ENCODE measurements around the gene LARP4B.
"Not testable (repeated sequence)": the region's sequence is repeated elsewhere in the genome, so short reads cannot be mapped to it uniquely, and the experiment has no call there.

Gene LARP4B

DNA sequence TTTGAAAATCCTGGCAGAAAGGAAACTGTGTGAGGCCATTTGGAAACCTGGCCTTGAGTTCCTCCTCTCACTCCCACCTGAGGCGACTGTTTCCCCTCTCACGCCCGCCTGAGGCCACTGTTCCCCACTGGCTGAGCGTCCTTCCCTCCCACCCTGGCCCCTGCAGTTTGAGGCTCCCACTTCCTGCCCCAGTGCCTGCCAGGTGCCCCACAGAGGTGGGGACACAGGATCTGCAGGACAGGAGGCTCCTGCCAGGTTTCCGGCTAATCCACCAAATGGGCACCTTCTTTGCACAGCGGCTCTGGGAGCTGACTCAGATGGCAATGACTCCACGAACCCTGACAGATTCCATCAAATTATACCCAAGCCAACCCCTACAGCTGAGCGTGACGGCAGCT, 24.3 kb upstream of the LARP4B start:
- no peak for DNase-seq

DNA sequence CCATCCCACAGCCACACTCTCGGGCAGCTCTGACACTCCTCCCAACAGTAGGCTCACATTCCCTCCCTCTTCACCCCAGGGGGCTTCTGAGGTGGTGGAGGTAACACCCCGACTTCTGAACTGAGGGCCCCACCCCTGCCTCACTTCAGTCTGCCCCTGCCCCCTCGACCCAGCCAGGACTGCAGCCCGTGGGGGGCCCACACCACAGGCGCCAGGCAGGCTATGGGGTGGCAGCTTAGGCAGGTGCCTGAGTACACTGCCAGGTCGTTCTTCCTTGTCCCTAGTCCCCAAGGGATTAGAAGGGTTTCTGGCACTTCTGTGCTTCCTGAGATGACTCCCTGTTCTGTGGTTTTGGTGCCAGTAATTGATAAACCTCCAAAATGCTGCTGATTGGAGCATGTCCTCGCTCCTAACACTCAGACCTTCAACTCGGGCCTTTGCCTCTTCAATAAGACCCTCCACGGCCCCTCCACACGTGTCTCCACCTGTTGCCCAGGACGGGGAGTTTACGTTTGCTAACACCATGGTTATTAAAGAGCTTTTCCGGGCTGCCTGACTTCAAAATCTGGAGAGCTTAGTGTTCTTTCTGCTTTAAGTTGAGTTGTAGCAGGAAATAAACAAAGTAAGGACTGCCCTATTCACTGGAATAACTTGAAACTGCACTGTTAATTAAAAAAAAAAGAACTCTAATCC, 23.8 kb upstream of the LARP4B start:
- DNase-seq: no peak

DNA sequence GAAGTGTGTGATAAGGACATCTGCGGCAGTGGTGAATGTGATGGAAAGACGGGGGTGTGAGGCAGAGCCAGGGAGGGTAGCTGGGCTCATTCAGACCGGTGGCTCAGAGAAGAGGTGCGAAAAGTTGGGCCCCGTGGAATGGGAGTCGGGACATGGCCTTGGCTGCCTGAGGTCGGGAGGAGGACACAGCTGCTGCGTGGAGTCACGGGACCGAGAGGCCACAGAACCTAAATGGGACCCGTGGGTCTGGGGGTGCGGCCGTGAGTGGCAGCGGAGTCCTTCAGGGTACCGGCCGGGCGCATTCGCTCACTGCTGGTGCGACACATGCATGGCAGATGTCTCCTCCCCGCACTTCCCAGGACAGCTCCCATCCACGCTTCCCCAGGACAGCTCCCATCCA, 22.9 kb upstream of the LARP4B start:
- no peak for DNase-seq

DNA sequence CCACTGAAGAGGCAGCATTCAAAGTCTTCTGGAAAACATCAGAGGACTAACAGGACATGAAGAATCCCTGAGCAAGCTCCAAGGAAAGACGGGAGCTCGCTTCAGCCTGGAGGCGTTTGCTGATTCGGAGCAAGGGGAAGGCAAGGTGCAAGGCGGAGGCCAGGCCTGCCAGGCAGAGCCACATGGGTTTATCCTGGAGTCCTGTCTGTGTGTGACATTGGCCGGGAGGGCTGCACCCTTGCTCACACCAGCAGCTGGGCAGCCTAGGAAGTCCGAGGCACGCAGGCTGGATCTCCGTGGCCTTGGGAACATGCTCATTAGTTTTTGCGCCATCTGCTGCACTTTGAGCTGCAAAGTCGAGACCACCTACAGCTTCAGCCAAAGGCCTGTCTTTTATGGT, 22.3 kb upstream of the LARP4B start:
- DNase-seq: no peak

DNA sequence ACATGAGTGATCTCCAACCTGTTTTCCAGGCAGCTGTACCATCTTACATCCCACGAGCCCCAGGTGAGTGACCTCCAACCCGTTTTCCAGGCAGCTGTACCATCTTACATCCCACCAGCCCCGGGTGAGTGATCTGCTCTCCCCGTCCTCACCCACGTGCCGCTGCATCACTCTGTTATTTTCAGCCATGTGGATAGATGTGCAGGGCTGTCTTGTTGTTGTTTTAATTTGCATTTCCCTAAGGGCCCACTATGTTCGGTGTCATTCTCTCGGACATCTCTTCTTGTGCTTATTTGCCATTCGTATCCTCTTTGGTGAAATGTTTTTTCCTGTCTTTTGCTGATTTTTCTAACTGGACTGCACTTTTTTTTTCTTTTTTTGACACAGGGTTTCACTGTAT, 17.9 kb upstream of the LARP4B start:
- no peak for DNase-seq

DNA sequence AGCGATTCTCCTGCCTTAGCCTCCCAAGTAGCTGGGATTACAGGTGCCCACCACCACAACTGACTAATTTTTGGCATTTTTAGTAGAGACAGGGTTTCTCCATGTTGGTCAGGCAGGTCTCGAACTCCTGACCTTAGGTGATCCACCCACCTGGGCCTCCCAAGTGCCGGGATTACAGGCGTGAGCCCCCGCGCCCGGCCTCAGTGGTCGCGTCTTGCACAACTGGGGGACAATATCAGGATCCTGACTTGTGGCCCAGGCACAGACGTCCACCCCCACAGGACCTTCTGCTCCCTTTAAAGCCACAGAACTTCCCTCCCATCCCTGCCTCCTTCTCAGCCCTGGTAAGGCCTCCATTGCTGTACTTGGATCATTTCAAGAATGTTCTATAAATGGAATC, 16.8 kb upstream of the LARP4B start:
- no peak for DNase-seq

DNA sequence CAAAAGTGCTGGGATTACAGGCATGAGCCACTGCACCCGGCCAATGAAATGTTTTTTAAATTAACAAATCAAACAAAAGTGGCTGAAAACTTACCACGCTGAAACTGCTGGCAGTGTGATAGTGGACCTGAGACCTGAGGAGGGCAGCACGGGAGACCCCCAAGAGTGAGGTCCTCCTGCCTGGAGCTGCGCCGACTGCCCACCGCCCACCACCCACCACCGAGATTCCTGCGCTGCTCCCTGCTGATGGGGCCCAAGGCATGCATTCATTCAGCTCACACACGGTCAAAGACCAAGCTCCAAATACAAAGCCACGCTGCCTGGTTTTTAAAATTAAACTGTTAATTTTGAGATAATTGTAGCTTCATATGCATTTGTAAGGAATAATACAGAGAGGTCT, 16.4 kb upstream of the LARP4B start:
- DNase-seq: no peak

DNA sequence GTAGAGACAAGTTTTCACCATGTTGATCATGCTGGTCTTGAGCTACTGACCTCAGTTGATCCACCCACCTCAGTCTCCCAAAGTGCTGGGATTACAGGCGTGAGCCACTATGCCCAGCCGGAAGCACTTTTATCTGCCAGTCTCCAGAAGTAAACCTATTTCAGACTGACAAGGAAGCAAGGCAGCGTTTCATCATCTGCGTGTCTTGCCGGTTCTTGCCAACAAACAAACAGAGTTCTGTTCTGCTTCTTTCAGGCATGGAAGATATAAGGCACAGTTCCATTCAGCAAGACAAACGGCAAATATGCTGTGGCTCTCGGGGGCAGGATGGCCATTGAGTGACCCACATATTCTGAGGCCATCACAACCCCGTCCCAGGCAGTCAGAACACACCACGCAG, 15.5 kb upstream of the LARP4B start:
- DNase-seq: no peak

DNA sequence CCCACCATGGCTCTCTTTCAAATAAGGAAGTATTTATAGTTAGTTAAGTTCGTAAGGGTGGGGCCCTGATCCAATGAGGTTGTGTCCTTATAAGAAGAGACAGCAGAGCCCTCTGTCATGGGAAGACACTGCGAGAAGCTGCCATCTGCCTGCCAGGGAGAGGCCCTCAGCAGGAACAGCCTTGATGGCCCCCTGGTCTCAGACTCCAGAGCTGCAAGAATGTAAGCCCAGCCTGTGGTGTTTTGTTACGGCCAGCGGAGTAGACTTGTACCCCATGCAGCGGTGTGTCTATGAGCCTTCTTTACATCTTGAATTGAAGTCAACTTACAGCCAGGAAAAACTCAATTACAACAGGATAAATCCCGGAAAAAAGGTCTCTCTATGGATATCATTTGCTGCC, 14.3 kb upstream of the LARP4B start:
- no peak for DNase-seq

DNA sequence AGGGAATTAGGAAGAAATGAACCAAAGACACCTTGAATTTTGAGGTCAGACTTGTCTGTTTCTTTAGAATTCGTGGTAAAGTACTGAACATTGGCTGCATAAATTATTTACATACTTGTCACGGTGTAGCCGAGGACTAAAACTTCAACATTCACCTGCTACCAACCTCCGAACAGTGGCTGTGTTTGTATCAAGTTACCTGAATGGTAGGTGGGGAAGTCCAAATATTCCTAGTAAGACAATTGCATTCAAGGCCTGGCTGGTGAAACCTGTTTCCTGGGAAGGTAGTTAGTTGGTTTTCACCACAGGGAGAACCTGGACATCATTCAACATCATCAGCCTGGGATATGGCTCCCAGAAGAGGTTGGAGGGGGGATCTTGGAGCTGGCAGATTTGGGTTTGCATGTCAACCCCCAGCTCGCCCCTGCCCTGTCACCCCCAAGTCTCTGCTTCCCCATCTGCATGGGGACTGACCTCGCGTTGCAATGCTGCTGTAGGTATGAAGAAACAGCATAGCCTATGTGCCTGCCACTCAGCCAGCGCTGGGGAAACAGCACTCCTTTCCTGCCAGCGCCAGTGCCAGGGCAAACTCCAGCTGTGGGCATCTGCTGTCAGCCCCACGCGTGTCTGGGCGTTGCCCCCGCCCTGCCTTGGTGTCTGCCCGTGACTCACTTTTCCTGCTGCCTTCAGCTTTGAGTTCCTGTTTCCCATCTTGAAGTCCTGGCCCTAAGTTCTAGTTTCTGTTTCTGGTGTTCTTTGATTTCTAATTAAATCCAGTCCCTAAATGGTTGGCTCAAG, 12.7 kb upstream of the LARP4B start:
- no peak for DNase-seq

DNA sequence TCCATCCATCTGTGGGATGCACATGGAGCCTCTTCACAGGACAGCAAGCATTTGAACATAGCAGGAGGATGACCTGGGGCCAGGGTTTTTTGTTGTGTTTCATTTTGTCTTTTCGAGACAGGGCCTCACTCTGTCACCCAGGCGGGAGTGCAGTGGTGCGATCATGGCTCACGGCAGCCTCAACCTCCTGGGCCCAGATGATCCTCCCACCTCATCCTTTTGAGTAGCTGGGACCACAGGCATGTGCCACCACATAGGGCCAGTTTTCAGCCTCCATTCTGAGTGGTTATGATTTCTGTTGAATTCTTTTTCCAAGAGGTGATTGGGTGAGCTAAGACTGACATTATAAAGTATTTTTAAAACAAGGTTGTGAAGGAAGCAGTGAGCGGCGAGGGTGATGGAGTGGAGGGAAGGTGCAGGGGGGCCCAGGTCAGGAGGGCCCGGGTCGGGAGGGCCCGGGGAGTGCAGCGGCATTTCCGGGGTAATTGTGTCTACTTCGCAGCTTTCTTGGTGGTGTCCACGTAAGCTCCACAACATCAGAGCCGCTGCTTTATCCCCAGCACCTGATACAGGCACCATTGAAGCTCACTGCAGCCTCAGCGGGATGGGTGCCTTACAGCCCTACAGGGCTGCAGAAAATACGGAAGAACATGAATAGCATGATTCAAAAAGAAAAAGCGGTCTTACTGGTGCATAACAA, 12.0 kb upstream of the LARP4B start:
- no peak for DNase-seq

DNA sequence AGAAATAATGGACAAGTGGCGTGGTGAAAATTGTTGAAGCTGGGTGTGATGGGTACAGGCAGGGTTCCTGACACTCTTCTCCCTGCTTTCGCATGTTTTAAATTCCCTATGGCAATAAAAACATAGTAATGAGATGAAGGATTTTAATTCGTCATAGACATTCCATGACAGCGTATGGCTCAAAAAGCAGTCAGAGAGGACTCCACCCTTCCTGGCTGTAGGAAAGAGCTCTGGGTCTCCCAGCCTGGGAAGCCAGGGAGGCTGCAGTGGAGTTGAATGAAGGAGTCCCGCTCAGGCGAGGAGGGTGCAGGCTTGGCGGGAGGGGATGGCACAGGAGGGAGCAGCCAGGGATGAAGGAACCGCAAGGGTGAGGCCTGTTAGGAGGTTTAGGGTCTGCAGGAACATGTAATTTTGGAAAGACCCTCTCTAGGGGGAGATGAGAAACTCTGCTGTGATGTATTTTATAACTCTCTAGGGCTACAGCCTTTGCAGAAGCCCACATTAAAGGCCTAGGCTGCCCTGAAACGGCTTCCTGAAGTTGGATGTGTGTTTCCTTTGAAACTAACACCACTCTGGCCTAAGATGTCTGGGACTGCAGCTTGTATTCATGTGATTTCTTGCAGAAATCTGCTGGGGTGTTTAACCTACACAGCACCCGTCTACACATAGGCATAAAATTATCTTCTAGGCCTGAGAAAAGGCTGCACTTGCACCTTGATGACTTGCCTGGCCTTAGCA, 7.6 kb upstream of the LARP4B start:
- no peak for DNase-seq

DNA sequence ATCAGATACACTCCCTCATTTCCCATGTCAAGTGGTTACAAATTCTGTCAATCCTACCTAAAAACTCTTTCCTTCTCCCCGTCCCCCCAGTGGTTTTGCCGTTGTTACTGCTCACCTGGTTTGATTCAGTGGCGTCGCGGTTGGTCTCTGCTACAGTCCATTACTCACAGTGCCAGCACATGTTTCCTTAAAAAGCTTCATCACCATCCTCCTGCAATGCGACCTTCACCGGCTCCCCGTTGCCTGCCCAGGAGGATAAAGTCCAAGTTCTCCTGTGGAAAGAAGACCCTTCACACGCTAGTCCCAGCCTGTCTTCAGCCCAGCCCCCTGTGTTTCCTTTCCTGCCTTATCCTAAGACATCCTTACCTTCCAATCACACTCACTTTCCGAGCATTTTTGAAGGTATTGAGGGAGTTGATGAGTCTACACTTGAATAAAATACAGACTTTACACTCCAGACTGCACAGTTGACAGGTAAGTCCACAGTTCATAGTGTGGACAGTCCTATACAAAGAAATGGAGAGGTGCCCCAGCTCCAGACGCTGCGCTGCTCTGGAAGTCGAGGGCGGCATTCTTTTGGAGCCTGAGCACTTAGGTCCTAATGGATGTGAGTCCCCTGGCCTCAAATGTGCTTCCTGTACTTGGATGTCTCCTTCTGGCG, 3.4 kb upstream of the LARP4B start:
- no peak for DNase-seq

DNA sequence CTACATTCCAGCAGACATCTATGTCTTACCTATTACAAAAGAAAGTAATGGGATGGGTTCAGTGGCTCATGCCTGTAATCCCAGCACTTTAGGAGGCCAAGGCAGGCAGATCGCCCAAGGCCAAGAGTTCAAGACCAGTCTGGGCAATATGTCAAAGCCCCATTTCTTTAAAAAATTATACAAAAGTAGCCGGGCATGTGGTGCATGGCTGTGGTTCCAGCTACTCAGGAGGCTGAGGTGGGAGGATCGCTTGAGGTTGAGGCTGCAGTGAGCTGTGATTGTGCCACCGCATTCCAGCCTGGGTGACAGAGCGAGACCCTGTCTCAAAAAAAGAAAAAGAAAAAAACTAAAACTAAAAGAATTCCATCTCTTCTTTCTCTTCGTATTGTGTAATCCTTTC, 2.7 kb upstream of the LARP4B start:
- DNase-seq: not testable (repeated sequence)

DNA sequence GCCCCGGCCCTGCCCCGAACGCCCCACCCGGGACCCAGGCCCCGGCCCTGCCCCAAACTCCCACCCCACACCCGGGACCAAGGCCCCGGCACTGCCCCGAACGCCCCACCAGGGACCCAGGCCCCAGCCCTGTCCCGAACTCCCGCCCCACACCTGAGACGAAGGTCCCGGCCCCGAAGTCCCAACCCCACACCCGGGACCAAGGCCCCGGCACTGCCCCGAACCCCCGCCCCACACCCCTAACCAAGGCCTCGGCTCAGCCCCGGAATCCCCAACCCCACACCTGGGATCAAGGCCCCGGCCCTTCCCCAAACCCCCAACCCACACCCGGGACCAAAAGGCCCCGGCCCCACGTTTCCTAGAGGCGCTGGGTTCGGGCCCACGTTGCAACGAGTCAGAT, 1.1 kb upstream of the LARP4B start:
- DNase-seq: no peak

DNA sequence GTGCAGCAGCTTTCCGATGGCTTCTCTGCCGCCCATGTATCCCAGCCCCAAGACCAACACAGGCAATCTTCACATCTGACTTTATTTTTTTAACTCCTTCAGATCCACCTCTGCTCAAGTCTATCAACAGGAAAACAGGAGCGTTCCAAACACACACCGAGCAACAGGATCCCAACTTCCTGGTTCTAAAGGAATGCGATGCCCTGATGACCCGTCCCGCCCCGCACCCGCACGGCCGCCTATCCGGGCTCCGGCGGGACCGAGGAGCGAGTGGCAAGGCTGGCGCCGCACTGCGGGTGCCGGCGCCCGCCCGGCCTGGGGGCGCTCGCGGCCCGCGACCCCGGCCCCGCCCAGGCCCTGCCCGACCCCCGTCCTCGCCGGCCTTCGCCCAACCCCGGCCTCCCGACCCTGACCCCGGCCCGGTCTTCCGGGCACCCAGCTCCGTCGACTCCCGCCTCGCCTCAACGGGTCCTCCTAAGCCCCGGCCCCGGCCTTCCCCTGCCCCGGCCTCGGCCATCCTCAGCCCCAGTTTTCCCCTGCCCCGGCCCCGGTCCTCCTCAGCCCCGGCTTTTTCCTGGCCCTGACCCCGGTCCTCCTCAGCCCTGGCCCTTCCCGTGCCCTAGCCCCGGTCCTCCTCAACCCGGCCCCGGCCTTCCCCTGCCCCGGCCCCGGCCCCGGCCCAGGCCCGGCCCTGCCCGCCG, 730 bp downstream of the LARP4B start:
- DNase-seq: peak; percentile 5

DNA sequence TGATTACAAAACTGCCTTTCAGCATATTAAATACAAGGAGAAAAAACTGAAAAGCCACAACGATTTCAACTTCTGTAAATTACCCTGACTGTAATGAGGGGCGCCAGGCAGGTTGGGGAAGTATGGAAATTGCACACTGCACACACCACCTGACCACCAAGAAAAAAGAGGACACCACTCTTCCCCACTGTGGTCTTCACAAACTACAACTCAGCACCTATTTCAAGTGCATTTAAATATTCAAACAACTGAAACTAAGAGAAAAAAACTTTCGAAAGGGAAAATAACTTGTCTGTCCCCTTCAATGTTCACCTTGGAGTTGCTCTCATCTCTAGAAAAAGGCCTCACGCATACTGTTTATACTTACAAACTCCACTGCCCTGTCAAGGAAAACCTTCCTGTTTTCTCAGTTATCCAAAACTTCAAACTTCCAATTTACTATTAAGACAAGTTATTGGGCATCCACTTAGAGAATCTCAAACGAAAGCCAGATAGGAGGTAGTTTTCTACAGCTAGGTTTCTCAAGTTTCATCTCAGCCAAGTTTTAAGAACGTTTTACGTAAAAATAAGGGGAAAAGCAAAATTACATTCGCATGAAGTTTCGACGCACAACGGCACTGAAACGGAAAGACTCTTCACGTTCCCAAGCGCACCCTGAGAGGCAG, 1.4 kb downstream of the LARP4B start:
- no peak for DNase-seq

DNA sequence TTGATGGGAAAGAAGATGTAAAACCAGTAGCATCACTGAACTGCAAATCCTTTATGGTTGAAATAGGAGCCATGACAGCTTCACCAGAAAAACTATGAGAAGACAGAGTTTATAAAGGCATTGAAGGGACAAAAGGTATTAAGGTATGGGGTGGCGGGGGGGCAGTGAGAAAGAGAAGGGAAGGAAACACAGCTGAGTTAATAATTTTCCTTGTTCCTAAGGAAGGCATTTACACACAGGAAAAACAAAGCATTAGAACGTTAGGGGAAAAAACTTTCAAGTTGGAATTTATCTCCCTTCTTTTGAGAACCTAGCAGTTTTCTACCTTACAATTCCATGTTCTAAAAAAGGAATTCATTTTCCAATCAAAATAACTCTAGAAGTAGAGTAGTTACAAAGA, 4.4 kb downstream of the LARP4B start:
- no peak for DNase-seq

DNA sequence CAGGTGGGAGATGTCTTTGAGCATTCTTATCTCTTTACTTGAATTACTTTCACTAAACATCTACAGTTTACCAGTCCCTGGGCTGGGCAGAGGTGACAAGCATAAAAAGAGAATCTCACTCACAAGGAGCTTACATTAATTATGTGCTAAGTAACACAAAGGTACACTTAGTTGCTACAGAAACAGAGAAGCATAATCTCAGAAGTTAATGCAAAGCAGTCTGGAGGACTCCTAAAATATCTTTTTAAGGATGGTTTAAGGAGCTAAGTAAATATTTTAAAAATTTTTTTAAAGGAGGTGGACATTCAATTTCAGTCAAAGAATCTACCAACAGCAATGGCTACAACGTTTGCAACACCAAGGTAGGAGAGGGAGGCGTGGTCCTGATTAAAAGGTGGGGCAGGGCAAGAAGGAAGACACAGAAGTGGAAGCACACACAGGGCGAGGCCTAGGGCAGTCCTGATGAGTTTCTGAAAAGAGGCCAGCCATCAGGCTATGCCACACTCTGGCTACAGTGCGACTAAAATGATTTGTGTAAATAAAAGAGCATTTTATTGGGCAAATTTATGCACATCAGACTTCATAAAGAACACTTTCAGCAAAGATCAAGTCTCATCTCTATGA, 5.3 kb downstream of the LARP4B start:
- no peak for DNase-seq

DNA sequence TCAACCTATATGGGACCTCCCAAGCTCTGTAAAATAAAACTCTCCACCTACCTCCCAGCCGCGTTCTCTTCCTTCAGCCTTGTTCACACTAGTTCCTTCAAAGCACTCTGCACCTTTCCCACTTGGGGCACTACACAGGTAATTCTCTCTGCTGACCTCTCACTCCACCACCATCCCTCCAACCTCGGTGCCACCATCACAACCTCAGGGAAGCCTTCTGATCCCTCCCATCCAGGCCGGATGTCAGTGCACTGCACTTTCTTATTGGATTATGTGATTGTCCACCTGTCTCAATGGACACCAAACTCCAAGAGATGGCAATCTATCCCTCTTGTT, 7.0 kb downstream of the LARP4B start:
- DNase-seq: no peak

DNA sequence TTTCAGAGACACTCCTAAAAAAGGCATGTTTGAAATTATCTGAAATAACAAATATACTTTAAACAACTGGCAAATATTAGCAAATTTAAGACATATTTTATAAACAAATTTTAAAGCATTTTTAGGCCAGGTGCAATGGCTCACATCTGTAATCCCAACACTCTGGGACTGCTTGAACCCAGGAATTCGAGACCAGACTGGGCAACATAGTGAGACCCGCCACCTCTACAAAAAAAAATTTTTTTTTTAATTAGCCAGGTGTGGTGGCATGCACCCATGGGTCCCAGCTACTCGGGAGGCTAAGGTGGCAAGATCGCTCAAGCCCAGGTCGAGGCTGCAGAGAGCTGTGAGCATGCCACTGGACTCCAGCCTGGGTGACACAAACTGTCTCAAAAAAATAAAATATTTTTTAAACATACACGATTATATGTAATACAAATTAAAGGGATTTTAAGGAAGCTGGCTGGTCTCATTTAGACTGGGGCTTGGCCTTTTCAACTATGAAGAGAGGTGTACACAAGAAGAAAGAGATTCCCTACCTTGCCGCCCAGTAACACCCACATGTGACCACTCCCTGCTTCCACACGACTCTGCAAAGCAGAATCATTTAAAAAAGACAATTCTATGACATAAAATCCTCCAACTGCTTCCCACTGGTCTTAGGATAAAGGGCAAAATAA, 7.5 kb downstream of the LARP4B start:
- DNase-seq: no peak

Data from NCI-H526 treated with DMSO at 0.1 percent for 48 hours (cell line).